GF-D8 (cell line): Measurements from ENCODE around the gene SIK3.

Experiments
- DNase-seq: peaks from one replicate; lab custom pipeline; 2025; lab: John Stamatoyannopoulos, UW

Gene SIK3

DNA sequence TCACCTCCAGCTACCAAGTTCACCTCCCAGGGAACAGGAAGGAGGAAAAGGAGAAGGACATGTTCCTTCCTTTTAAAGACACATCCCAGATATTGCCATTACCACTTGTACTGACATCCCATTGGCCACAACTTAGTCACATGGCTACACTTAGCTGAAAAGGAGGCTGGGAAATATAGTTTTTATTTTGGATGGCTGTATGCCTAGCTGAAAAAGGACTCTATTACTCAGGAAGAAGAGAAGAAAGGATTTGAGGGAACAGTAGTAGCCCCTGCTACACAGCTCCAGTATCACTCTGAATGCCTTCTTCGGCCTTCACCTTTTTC is 304.5 kb downstream of the SIK3 start:
- DNase-seq, result no peak
